KOPT-K1 (cell line): Measurements from ENCODE around the gene SYCE3.

ENCODE experiments used
- H3K27ac ChIP-seq: fragments of 200-600 bp; sonication (generic); 2 replicates; pipeline ENCODE4 v1.5.1; 2016; ENCODE audit warnings: antibody characterized with exemption, mild to moderate bottlenecking, low read depth, low read length; ENCODE audit not compliant: poor library complexity, severe bottlenecking
- H3K36me3 ChIP-seq: fragments of 200-600 bp; sonication (generic); 2 replicates; pipeline ENCODE4 v1.5.1; 2017; ENCODE audit warnings: antibody characterized with exemption, mild to moderate bottlenecking, low read length, moderate library complexity; ENCODE audit not compliant: insufficient read depth
- H3K9me3 ChIP-seq: fragments of 200-600 bp; sonication (generic); 2 replicates; pipeline ENCODE4 v1.5.1; 2017; ENCODE audit warnings: antibody characterized with exemption, low read length, mild to moderate bottlenecking; ENCODE audit not compliant: insufficient read depth, poor library complexity, severe bottlenecking

The SYCE3 gene

DNA sequence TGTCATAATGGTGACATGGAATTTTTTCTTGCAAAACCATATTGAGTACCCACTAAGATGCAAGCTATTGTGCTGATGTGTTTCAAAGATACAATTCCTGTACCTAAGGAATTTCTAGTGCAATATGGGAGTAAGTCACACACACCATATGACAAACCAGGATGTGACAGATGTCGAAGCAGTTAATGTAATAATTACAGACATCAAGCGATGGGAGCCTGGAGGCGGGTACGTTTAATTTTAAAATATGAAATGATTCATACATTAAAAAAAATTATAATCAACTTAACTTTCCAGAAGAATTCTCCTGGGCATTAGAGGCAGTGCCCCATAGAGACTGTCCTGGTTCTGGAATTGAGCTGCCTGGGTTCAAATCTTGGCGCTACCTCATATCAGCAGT lies 6.0 kb downstream of the SYCE3 start:
- Histone ChIP-seq H3K27ac (no peak overlapping the region), H3K9me3 (no peaks in the 10 kb centered on the region), H3K36me3 (no peaks in the 10 kb centered on the region)

DNA sequence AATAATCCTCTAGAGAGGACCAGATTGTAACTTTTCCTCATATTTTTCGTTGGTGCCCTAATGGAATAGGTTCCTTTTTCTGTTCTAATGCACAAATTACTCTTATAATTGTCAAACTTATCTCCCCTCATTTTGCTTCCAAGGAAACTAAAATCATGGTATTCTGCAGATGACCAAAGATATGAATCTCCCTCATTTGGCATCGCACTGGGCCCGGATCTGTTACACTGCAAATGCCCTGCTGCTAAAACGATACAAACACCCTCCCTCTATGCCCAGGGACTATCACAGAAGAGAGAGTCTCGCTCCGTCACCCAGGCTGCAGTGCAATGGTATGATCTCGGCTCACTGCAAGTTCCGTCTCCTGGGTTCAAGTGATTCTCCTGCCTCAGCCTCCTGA lies 9.4 kb downstream of the SYCE3 start:
- Histone ChIP-seq H3K36me3 (no peaks in the 10 kb centered on the region), H3K9me3 (no peaks in the 10 kb centered on the region), H3K27ac (no peak overlapping the region)

DNA sequence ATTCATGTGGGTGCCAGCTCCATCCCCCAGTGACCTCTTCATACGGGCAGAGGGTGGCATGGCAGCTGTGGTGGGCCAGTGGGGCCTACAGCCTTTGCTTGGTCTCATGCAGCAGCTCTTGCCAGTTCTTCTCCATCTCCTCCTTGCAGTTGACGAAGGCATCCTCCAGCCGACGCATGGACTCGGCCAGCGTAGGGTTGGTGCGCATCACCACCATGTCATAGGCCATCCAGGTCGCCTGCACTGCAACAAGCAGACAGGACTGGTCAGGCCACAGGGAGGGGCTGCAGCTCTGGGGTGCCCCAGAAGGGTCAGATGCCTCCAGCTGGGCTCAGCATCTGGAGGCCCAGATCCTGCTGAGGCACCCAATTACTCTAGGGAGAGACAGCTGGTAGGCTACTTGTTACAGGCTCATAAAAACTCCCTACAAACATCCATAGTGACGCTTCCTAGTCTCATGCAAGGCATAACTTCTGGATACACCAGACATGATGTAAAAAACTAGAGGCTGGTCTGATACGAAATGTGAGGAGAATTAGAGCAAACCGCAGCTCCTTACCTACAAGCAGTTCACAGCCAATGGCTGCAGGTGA lies 11.5 kb downstream of the SYCE3 start:
- no peaks in the 10 kb centered on the region for H3K9me3 ChIP-seq

DNA sequence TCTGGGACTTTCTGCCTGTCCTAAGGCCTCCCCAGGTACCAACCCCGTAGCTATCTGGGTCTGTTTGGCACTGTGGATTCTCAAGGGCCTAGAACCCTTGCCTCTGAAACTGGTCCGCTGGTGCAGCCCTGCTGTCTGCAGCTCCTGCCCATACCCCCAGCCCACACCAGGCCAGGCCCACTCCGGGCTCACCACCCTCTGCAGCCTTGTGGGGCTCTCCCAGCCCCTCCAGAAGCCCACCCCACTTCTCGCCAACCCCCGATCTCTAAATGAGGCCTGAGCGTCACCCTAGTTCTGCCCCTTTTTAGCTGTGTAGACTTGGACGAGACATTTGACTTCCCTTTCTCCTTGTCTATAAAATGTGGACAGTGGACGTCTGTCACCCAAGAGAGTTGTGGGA lies 12.3 kb downstream of the SYCE3 start:
- Histone ChIP-seq H3K27ac (no peak overlapping the region), H3K9me3 (no peaks in the 10 kb centered on the region), H3K36me3 (no peaks in the 10 kb centered on the region)

More for the DNA sequence above, 11.5 kb downstream of the SYCE3 start:
- H3K36me3 ChIP-seq, result no peaks in the 10 kb centered on the region
- H3K27ac ChIP-seq, result no peak overlapping the region

DNA sequence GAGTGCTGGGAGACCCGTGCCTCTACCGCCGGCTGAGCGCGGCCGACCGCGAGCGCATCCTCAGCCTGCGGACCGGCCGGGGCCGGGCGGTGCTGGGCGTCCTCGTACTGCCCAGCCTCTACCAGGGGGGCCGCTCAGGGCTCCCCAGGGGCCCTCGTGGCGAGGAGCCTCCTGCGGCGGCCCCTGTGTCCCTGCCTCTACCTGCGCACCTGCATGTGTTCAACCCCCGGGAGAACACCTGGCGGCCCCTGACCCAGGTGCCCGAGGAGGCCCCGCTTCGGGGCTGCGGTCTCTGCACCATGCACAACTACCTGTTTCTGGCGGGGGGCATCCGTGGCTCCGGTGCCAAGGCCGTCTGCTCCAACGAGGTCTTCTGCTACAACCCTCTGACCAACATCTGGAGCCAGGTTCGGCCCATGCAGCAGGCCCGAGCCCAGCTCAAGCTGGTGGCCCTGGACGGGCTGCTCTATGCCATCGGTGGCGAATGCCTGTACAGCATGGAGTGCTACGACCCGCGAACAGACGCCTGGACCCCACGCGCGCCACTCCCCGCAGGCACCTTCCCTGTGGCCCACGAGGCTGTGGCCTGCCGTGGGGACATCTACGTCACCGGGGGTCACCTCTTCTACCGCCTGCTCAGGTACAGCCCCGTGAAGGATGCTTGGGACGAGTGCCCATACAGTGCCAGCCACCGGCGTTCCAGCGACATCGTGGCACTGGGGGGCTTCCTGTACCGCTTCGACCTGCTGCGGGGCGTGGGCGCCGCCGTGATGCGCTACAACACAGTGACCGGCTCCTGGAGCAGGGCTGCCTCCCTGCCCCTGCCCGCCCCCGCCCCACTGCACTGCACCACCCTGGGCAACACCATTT lies 13.6 kb downstream of the SYCE3 start:
- Histone ChIP-seq H3K9me3 (no peaks in the 10 kb centered on the region), H3K36me3 (no peaks in the 10 kb centered on the region), H3K27ac (no peak overlapping the region)

DNA sequence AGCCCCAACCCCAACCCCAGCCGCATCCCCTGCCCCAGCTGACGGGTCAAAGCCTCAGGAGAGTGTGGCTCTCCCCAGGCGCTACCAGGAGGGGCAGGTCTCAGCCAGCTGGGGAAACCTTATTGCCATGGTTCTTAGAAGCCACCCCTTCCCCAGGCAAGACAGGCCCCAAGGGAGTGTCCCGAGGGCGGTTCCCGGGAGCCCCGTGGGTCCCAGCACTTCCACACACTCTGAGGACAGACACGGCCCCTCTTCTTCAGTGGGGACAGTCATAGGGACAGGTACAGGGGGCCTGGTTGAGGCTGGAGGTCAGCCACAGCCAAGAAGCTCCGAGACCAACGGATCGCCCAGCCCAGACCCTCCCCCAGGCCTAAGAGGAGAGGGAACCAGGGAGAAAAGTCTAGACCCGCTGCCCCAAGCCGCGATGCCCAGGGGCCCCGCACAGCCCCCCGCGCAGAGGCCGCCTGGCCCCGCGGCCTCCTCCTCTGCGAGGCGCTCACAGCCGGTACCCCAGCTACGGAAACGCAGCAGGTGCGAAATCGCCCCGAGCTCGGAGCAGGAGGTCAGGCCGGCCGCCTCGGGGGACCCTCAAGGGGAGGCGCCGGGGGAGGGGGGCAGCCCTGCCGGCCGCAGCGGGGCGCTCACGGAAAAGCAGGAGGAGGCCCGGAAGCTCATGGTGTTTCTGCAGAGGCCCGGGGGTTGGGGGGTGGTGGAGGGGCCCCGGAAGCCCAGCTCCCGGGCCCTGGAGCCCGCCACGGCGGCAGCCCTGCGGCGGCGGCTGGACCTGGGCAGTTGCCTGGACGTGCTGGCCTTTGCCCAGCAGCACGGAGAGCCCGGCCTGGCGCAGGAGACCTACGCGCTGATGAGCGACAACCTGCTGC lies 14.4 kb downstream of the SYCE3 start:
- no peaks in the 10 kb centered on the region for H3K36me3 ChIP-seq
- no peak overlapping the region for H3K27ac ChIP-seq
- no peaks in the 10 kb centered on the region for H3K9me3 ChIP-seq

DNA sequence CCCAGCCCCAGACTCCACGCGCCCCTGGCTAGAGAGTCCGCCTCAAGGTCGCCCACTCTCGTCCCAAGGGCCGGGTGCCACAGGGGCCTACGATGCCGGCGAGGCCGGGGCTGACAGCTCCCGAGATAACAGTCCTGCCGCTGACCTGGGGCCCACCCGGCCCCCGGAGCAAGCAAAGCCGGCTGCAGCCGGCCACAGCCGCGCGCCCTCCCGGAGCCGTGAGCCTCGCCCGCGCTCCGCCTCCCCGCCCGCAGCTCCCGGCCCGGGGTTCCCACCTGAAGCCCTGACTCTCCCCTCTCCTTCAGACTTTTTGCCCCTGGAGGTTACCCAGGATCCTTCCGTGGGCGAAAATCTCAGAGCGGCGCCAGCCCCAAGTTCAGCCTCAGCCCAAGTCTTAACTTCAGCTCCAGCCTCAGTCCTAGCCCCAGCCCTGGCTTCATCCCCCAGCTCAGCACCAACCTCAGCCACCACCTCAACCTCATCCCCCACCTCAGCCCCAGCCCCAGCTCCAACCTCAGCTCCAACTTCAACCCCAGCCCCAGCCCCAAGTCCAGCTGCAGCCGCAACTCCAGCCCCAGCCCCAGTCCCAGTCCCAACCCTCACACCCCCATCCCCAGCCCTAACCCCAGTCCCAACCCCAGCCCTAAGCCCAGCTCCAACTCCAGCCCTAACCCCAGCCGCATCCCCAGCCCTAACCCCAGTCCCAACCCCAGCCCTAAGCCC lies 15.3 kb downstream of the SYCE3 start:
- Histone ChIP-seq H3K9me3 (no peaks in the 10 kb centered on the region), H3K36me3 (no peaks in the 10 kb centered on the region), H3K27ac (no peak overlapping the region)

DNA sequence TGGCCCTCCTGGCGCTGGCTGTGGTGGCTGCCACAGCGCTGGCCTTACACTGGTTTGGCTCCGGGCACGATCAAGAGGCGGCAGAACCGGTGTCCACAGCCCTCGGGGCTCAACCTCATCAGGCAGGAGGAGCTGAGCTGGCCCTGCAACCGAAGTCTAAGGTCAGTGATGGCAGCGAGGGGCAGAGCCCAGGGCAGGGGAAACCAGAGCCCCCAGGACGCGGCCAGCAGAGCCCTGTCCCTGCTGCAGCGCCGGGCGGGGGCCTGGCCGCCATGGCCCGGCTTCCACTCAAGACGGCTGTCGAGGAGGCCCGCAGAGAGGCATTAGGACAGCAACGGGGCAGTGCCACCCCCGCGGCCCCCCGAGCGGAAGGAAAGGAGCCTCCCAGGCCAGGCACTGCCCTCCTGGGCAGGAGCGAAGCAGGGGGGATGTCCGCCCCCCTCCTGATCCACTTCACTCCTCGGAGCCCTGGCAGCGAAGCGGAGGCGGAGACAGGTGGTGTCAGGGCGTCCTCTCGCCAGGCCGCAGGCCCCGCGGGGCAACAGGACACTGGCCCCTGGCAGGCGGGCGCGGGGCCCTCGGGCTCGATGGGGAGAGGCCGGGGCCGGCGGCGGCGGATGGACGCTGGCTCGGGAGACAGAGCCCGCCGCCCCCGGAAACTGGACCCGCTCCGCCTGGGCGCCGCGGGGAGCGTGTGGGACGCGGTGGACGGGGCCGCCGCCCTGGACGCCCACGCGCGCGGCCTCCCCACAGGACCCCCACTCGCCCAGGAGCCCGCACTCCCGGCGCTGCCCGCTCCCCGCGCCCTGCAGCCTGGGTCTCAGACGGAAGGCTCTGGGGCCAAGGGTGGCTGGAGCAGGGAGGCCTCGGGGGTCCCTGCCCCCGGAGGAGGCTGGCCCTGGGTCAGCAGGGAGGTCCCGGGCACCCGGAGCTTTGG lies 16.1 kb downstream of the SYCE3 start:
- no peak overlapping the region for H3K27ac ChIP-seq
- H3K9me3 ChIP-seq, result no peaks in the 10 kb centered on the region
- no peaks in the 10 kb centered on the region for H3K36me3 ChIP-seq

DNA sequence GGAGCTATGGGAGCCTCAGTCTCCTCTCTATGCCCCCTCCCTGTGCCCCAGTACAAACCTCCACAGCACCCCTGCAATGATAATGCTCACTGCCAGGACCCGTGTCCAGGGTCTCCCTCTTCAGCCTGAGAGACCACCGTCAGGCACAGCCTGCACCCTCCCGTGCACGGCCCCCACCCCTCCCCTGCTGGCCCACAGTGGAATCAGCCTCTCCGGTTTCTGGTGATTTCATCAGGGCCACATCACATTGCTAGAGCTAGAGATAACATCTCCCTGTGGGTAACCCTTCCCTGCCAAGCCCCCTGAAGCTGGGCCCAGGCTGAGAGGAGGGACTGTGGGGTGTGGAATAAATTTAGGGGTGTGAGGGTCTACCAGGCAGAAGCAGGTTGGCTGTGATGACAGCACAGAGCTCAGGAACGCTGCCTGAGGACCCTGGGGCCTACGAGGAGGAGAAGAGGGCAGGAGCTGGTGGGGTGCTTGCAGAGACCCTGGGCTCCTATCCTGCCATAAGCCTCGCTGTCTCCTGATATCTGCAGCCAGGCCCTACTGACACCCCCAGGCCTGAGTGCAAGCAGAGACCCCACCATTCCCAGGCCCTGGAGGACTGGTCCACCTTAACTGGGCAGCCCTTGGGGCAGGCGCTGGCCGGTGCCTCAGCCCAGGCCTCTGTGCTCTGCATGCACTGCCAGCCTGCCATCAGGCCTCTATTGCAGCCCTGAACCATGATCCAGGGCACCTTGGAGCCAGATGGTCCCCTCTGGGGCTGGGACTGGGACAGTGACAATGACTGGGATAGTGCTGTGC lies 17.0 kb downstream of the SYCE3 start, which contains the start of gene KLHDC7B:
Gene KLHDC7B (plus strand): TSS at position 378 of the 804 bp plus-strand sequence. CDS start 345 bp downstream, at position 723.
- H3K9me3 ChIP-seq, result no peaks in the 10 kb centered on the region
- no peak within 1 kb of the TSS for H3K27ac ChIP-seq

DNA sequence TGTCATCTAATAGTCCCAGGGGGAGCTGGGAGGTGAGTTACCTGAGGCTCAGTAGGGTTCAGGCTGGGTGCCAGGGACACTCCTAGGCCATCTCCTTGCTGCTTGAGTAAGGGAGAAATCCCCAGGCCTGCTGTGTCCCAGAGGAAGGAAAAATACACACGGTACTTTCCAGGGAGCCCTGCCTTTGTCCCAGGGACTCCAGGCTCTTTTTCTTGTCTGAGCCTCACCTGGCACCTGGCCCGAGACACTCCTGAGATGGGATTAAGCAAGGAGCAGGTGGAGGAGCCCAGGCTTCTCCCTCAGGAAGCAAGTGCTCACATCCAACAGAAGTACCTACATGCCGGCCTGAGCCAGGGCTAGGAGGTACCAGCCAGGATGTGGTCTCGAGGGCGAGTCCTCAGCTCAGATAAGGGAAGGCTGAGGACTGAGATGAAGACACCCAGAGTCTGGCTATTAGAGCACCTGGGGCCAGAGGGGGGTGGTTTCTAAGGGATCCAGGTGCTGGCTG lies 17.9 kb downstream of the SYCE3 start:
- Histone ChIP-seq H3K36me3 (no peaks in the 10 kb centered on the region), H3K27ac (no peak overlapping the region), H3K9me3 (no peaks in the 10 kb centered on the region)

More for the DNA sequence above, 17.0 kb downstream of the SYCE3 start, which contains the start of gene KLHDC7B:
- no peaks in the 10 kb centered on the region for H3K36me3 ChIP-seq

DNA sequence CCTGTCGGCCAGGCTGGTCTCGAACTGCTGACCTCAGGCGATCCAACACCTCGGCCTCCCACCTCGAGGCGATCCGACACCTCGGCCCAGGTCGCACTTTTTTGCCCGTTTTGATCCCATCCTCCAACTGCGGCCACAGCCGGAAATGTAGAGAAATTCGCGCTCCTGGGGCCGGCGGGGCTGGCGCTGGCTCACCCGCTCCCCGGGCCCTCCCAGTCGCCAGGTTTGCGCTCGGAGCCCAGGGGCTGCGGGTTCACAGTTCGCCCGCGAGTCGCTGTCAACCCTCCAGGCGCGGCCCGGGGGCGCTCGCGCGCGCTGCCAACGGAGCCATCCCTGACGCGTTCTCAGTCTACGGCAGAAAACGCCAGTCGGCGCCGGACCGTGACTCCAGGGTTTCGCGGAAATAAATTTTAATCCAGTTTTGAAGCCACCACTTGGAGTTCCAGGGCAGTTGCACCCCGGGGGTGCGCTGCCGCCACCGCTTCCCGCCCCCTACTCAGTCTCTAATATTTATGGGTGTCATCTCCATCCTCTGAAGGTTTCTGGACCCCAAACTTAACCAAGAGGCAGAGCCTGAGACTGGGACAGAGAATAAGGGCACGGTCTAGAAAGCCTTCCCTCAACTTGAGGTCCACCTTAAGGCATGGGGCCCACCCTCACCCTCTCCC lies 18.5 kb downstream of the SYCE3 start:
- no peaks in the 10 kb centered on the region for H3K36me3 ChIP-seq
- no peak overlapping the region for H3K27ac ChIP-seq
- H3K9me3 ChIP-seq, result no peaks in the 10 kb centered on the region

DNA sequence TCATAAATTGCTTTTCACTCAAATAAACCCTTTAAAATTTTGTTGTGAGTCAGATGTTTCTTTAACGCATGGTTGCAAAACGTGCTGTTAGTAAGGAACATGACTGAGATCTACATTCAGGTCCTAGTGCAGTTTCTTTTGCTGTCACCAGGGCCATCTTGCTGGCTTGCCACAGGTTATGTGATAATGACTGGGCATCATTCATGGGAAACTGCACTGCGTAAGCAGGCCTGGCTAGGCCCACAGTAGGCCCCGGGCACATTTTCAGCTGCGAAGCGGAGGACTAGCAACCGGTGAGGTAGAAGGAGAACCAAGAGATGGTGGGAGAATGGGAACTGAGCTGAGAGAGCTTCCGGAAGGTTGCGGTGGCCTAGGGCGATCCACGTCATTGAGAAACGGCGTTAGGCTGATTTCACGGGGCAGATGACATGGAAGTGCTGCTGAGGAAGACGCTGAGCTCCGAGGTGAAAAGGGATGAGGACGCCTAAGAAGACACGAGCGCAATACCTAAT lies 20.2 kb downstream of the SYCE3 start:
- Histone ChIP-seq H3K36me3 (no peaks in the 10 kb centered on the region), H3K27ac (no peak overlapping the region), H3K9me3 (no peaks in the 10 kb centered on the region)
